HTERT RPE-1 (cell line): ENCODE results near the gene CEP57.
"Not testable (repeated sequence)": the region's sequence is repeated elsewhere in the genome, so short reads cannot be mapped to it uniquely, and the experiment has no call there.

Source experiments
- in situ Hi-C: fragments of 300-500 bp; cut with MboI; formaldehyde crosslinking; loops from 4 replicates; pipeline ENCODE4 v1.14.3; 2020; ENCODE audit warnings: low sequenced_read_pairs

The CEP57 gene

GRCh38 chr11:95795627-95796295 lies 5.5 kb downstream of the CEP57 start:
- in situ Hi-C loops: no loop called here

GRCh38 chr11:95796501-95796900 lies 6.2 kb downstream of the CEP57 start:
- in situ Hi-C loops: no loop called here

GRCh38 chr11:95799546-95799945 lies 9.2 kb downstream of the CEP57 start:
- in situ Hi-C loops: no loop called here

GRCh38 chr11:95800438-95800837 lies 10.1 kb downstream of the CEP57 start:
- in situ Hi-C loops: no loop called here

GRCh38 chr11:95802806-95803205 lies 12.5 kb downstream of the CEP57 start:
- in situ Hi-C loops: no loop called here

GRCh38 chr11:95803973-95804372 lies 13.7 kb downstream of the CEP57 start:
- in situ Hi-C loops: no loop called here

GRCh38 chr11:95805869-95806268 lies 15.6 kb downstream of the CEP57 start:
- in situ Hi-C loops: no loop called here

GRCh38 chr11:95806464-95806863 lies 16.2 kb downstream of the CEP57 start:
- in situ Hi-C loops: not testable (repeated sequence)

GRCh38 chr11:95811052-95811451 lies 20.8 kb downstream of the CEP57 start:
- in situ Hi-C loops: not testable (repeated sequence)

GRCh38 chr11:95816037-95816436 lies 25.7 kb downstream of the CEP57 start:
- in situ Hi-C loops: no loop called here

- in situ Hi-C loops: no loop called here
These were observed 31.3 kb downstream of the CEP57 start for GRCh38 chr11:95821640-95822039.

GRCh38 chr11:95827696-95828095 lies 37.4 kb downstream of the CEP57 start:
- in situ Hi-C loops: no loop called here

- in situ Hi-C loops: no loop called here
These were observed 39.4 kb downstream of the CEP57 start for GRCh38 chr11:95829580-95830259.

GRCh38 chr11:95831198-95831883 lies 41.0 kb downstream of the CEP57 start:
- in situ Hi-C loops: no loop called here

GRCh38 chr11:95832763-95833162 lies 42.5 kb downstream of the CEP57 start:
- in situ Hi-C loops: no loop called here

- in situ Hi-C loops: no loop called here
These were observed 43.1 kb downstream of the CEP57 start for GRCh38 chr11:95833378-95833777.

GRCh38 chr11:95835351-95835750 lies 45.1 kb downstream of the CEP57 start:
- in situ Hi-C loops: no loop called here

- in situ Hi-C loops: no loop called here
These were observed 45.6 kb downstream of the CEP57 start for GRCh38 chr11:95835768-95836488.

GRCh38 chr11:95845167-95845566 lies 54.9 kb downstream of the CEP57 start:
- in situ Hi-C loops: no loop called here

GRCh38 chr11:95849087-95849825 lies 59.0 kb downstream of the CEP57 start:
- in situ Hi-C loops: no loop called here

GRCh38 chr11:95850137-95850536 lies 59.8 kb downstream of the CEP57 start:
- in situ Hi-C loops: no loop called here
